GM21717 (cell line): ENCODE data around the gene FAM13A.

Source experiments
- ATAC-seq: cut with Tn5 transposase; IDR thresholded peaks from one replicate; pipeline ENCODE4 v1.9.1; 2021; ENCODE audit warnings: mild to moderate bottlenecking, moderate library complexity; ENCODE audit not compliant: unreplicated experiment

FAM13A gene

GRCh38 chr4:88818631-88819470 lies 238.1 kb downstream of the FAM13A start:
- ATAC-seq: no peak

DNA sequence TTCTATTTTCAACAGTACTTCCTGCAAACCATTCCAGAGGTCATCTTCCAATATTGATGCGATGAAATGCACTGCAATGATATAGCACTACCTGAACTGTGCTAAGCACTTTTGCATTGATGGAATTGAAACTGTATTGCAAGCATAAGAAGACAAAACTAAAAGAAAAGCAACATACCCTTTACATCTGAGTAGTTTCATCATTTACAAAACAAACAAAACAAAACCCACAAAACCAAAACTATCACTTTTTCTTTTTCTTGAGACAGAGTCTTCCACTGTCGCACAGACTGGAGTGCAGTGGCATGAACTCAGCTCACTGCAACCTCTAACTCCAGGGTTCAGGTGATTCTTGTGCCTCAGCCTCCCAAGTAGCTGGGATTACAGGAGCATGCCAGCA lies 239.2 kb downstream of the FAM13A start:
- peak; percentile 54 for ATAC-seq

DNA sequence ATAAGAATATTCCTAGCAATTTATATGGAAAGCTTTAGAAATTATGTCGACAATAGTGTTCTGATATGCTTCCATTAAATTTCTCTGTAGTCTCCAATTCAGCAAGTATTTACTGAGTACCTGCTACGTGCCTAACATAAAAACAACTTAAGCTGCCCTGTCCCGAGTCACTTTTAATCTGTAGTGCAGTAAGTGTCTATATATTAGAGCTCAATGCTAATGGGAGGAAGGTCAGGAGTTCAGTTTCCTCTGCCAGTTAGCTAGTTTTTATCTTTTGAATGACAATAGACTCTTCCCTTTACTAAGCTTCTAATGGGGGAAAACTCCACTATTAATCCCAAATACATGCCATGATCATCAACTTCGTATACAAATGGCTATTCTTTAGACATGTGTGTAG lies 240.6 kb downstream of the FAM13A start:
- no peak for ATAC-seq

DNA sequence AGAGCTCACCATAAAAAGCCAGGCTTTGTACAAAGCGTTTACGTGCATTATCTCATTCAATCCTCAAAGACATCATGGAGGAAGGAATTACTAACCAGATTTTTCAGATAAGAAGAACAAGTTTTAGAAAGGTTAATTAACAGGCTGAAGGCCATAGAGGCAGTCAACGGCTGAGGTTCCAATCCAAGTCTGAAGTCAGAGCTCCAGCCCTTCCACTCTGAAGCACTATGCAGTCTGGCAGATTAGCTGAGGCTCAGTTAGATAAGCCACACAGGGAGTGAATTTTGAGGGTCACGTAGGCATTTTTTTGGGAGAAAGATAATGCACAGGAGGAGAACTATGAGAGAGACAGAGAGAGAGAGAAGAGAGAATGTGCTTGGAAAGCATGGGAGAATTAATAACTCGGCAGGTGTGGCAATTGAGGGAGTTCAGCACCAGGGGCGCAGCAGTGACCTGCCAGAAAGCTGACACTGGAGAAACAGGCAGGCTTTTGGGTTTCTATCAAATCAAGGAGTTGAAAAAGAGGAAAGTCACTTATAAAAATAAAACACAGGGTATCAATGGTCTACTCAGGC lies 242.9 kb downstream of the FAM13A start:
- no peak for ATAC-seq

DNA sequence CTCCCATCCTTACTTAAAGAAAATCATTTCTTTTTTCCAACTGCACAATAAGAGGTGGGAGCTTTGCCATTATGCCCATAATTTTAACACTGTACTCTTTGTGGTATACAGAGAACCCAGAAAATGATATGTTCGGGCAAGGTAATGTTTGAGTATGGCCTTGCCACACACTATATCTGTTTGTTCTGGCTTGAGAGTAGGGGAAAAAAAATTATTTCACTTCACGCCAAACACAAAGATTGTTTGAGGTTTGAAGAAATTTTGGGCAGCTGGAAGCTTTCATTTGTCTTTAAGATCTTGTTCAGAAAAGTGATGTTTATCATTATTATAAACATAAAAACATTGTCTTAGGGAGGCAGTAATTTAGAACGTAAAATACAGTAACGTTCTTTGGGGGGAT lies 244.0 kb downstream of the FAM13A start:
- no peak for ATAC-seq

GRCh38 chr4:88812420-88812819 lies 244.6 kb downstream of the FAM13A start:
- no peak for ATAC-seq

DNA sequence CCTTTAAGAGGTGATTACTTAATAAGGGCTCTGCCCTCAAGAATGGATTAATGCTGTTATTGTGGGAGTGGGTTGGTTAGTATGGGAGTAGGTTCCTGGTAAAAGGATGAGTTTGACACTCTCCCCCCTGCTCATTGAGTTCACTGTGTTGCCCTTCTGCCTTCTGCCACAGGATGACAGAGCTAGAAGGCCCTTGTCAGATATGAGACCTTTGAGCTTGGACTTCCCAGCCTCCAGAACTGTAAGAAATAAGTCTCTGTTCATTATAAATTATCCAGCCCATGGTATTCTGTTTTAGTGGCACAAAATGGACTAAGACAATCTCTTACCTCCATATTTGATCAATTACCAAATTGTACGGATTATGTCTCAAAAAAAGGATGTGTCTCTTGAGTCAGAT lies 245.1 kb downstream of the FAM13A start:
- ATAC-seq: no peak

GRCh38 chr4:88810325-88810724 lies 246.7 kb downstream of the FAM13A start:
- ATAC-seq: no peak

DNA sequence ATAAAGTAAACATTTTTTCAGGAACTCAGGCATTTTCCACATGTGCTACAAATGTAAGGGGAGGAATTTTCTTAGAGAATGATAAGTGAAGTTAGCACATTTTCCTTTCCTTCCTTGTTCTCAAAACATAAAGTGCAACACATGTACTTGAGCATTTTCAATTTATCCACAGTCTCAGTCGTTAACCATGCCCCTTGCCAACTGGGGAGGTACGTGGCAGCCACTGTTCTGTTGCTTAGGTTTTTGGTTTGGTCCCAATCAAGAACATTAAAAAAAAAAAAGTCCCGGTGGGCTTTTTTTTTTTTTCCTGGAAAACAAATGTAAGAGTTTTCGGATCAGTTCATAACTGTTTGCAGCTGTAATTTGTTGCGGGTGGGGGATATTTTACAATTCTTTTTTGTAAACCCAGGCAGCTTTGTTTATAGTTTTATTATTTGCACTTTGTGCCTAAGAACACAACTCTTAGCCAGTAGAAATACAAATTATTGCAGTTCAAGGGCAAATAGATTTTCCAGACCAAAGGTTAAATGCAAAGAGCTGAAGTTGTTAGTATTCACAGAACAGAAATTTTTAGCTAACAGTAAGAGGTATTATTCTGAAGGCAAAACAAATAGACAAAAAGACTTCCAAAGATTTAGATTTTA lies 247.3 kb downstream of the FAM13A start:
- ATAC-seq: no peak

DNA sequence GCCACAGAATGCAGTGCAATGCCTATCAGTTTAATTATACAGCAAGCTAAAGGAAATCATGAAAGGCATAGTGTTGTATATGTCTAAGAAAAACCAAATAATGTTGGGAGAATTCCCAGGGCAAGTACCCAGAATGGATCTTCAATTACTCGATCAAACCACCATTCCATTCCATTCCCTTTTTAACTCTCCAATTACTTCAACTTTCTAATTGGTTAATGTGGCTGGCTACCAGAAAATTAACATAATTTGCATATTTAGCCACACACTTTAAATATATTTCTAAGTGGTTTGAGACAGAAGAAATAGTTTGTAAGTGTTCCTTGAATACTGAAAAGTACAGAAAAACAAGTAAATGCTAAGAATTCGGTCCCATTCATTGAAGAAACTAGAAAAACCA lies 247.9 kb downstream of the FAM13A start:
- no peak for ATAC-seq

GRCh38 chr4:88807499-88807898 lies 249.5 kb downstream of the FAM13A start:
- ATAC-seq: no peak

DNA sequence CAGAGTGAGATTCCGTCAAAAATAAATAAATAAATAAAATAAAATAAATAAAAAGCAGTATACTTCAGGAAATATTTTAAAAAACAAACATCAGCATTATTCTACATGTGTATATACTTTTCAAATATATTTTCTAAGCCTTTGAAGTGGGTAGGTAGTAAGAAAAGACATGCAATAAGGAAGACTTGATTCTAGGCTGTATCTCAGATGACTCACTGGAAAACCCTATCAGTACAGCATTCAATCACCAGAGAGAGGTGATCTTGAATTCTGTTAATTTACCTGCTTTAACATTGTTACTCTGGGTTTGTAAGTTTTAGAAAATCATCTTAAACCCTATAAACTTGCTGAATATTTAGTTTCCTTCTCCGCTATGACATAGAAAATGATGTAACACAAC lies 252.8 kb downstream of the FAM13A start:
- no peak for ATAC-seq

GRCh38 chr4:88803600-88804096 lies 253.3 kb downstream of the FAM13A start:
- ATAC-seq: peak; percentile 77

DNA sequence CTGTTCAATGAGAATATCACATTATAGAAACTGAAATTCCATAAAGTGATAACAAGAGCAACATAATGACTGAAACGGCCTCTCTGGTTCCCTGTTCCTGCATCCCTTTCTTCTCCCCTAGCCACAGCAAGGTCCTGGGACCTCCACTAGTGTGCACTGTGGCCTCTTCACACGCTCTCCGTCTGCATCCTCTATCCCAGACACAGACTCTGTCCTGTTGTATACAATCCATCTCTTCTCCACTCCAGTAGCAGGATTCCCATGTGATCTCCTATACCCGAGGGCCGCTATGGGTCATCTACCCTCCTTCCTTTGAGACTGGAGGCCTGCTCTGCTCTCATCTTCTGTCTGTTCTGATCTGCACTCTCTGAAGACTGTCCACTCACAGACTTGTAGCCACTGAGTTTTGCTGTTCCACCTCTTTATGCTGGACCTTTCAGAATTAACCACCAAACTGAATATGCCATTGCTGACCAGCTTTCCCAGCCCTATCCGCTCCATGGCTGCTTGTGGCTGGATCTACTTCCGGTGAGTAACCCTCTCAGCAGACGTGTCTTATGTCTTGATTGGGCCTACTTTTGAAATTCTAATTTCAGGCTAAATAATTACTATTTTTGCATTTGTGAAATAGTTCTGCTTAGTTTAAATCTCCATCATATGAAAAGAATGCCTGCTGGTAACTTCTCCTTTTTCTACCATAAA lies 254.2 kb downstream of the FAM13A start:
- ATAC-seq: no peak

- no peak for ATAC-seq
Observed at GRCh38 chr4:88802138-88802537, 254.8 kb downstream of the FAM13A start.

DNA sequence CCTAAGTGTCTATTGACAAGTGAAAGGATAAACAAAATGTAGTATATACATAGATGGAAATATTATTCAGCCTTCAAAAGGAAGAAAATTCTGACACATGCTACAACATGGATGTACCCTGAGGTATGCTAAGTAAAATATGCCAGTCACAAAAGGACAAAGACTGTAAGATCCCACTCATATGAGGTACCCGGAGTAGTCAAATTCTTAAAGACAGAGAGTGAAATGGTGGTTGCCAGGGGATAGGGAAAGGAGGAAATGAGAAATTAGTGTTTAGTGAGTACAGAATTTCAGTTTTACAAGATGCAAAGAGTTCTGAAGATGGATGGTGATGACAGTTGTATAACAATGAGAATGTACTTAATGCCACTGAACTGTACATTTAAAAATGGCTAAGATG lies 257.1 kb downstream of the FAM13A start:
- peak; percentile 65 for ATAC-seq

GRCh38 chr4:88797725-88798124 lies 259.3 kb downstream of the FAM13A start:
- ATAC-seq: no peak

GRCh38 chr4:88796545-88796944 lies 260.4 kb downstream of the FAM13A start:
- ATAC-seq: no peak

DNA sequence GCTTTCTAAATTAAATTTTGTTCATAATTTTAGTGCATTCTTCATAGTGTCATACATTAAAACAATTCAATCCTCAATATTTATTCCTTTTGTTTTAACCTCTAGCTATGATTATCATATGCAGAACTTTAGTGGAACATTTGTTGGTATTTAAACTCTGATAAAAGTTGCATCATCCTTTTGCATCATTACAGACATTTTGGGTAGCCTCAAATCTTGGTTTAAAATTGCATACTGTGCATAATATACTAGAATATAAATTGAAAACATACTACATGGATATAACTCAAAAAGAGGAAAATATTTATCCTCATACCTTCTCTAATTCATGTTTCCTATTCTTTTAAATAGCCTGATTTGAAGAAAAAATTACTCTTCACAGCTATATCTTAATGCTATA lies 262.0 kb downstream of the FAM13A start:
- ATAC-seq: no peak

DNA sequence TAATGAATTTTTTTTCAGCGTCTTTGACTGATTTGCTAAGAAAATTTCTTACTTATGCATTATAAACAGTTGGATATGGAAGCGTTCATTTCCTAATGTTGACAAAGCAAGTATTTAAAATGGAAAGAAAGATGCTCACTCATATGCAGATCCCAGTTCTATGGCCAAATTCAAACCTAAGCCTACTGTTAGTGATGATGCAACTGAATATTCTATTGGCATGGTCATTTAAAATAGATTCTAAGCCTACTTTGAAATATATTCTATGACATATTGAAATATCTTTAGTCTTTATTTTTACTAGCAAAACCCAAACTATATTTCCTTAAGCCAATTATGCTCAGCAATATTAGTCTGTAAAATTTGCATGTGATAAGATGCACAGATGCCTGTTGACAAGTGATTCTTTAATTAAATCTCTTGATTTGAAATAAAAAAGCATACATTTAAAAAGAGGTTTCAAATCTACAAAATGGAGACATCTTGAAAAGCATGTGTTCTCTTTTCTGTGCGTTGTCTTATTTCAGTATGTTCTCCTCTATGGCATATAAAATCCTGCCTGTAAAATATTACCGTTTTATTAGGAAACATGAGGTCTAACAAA lies 262.8 kb downstream of the FAM13A start:
- ATAC-seq: no peak

DNA sequence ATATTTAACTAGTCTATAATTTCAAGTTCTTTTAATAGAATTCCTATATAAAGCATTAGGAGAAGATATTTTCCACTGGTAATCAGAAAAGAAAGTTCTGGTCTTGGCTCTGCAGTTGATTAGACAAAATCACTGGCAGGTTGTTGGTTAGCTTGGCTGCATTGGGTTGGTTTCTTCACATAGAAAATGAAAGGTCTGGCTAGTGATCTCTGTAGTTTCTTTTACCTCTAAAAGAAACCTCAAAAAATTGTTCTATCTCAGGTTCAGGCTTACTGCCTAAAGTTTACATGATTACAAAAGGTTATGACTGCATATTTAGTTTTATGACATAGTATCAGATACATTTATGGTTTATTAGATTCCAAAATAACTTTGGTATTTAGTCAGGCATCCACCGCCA lies 263.5 kb downstream of the FAM13A start:
- peak; percentile 75 for ATAC-seq
